HG03457 (cell line): ENCODE measurements around the gene MAGI2.
"Not testable (repeated sequence)": the region's sequence is repeated elsewhere in the genome, so short reads cannot be mapped to it uniquely, and the experiment has no call there.

Experiments
- ATAC-seq: cut with Tn5 transposase; IDR thresholded peaks from one replicate; pipeline ENCODE4 v1.9.1; 2021; ENCODE audit warnings: moderate number of reproducible peaks; ENCODE audit not compliant: unreplicated experiment

The MAGI2 gene

GRCh38 chr7:78265071-78265470 is 1188.4 kb downstream of the MAGI2 start:
- ATAC-seq = no peak

DNA sequence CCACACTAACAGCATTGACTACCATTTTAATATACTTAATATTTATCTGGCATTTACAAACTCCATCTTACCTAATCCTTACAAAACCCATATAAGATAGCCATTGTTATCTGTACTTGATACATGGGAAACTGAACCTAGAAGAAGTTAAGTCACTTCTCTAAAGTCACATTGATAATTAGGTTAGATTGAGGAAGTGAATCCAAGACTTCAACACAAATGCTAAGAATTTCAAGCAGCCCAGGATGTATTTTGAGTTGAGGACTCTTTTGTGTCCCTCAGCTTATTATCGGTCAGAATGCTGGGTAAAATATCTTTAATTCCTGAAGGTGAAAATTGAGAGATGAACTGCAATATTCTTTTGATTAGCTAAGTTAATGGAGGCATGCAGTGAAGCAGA is 1189.4 kb downstream of the MAGI2 start:
- ATAC-seq = no peak

- ATAC-seq = no peak
Measured at GRCh38 chr7:78261739-78262138, 1191.7 kb downstream of the MAGI2 start.

DNA sequence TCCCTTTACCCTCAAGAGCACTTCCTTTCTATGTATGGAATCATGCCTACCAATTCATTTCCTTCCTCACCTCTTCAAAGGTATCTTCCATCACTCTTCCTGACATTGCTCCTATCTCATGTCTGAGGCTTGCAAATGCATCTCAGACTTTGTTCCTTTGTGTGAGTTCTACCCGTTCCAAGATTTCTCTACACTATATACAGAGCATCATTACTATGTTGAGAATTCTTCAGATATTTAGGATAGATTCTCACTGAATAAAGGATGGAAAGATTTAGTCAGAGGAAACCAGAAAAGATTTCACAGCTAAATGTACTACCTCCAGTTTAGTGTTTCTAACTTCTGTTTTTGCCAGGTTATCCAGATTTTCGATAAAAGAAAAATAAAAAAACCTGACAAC is 1192.2 kb downstream of the MAGI2 start:
- no peak for ATAC-seq

DNA sequence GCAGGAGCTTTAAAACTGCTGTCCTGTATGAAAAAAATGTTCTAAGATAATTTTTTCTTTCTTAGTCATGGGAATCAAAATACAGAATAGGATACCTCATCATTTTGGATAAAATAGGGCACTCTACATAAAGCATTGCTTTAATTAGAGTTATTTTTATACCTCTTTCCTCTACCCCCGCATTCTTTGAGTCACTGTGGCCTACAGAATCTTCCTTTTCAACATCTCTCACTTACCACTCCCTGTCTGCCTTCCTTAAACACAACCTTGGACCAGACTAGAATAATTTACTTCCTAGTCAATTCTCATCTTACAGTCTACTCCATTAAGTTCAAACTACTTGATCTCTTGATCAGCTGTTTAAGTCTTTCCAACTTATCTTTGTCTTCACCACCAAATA is 1192.6 kb downstream of the MAGI2 start:
- ATAC-seq = no peak

DNA sequence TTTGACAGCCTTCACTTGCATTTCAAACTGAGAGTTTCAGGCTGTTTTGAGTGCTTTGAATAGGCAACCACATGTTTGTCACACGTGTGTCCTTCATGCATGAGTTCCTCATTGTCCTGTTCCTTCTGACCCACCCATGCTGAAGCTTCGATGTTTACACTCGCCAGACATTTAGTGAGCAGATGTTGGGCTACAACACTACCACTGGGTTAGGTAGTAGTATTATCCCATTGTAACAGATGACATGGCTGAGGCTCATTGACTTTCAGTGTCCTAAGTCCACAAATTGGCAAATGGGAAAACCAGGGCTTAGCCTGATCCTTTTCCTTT is 1198.8 kb downstream of the MAGI2 start:
- ATAC-seq = no peak

GRCh38 chr7:78253850-78254725 is 1199.4 kb downstream of the MAGI2 start:
- no peak for ATAC-seq

- no peak for ATAC-seq
Measured at GRCh38 chr7:78248867-78249266, 1204.6 kb downstream of the MAGI2 start.

- ATAC-seq = no peak
Measured at GRCh38 chr7:78247910-78248689, 1205.4 kb downstream of the MAGI2 start.

DNA sequence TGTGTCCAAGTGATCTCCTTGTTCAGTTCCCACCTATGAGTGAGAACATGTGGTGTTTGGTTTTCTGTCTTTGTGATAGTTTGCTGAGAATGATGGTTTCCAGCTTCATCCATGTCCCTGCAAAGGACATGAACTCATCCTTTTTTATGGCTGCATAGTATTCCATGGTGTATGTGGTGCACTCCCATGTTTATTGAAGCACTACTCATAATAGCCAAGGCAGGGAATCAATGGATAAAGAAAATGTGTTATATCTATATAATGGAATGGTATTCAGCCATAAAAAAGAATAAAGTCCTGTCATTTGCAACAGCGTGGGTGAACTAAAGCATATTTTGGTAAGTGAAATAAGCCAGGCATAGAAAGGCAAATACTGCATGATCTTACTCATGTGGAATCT is 1213.3 kb downstream of the MAGI2 start:
- not testable (repeated sequence) for ATAC-seq

- no peak for ATAC-seq
Measured at GRCh38 chr7:78234634-78235033, 1218.8 kb downstream of the MAGI2 start.

DNA sequence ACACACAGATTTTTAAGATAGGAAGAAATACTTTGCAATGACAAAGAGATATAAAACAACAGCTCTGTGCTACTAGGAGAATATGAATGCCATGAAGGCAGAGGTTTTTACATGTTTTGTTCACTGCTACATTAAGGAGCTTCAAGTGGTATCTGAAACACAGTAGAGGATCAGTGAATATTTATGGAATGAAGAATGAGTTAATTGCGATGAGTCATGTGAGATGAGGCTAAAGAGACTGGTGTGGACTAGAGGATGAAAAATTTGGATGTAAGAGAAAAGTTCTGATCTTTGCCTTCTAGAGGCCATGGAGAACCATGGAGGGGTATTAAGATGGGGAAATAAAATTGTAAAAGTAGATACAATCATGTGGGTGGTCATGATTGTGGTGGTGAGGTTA is 1220.7 kb downstream of the MAGI2 start:
- no peak for ATAC-seq

- no peak for ATAC-seq
Measured at GRCh38 chr7:78226059-78226719, 1227.3 kb downstream of the MAGI2 start.

DNA sequence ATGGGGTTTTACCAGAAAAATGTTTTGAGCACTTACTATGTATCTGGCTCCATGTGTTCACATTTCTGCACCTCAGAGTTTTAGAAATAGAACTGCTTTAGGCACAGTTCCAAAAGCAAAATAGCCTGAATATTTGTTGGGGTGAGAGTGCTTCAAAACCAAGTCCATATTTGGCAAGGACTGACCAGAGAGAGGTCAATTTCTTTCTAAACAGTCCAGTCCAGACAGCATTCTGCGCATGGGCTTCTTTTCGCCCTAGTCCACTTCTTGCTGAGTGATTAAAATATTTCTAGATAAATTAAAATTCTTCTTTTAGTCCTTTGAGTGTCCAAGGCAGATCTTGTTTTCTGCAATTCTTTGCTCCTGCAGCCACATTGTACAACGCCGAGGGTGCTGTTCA is 1227.9 kb downstream of the MAGI2 start:
- ATAC-seq = no peak

DNA sequence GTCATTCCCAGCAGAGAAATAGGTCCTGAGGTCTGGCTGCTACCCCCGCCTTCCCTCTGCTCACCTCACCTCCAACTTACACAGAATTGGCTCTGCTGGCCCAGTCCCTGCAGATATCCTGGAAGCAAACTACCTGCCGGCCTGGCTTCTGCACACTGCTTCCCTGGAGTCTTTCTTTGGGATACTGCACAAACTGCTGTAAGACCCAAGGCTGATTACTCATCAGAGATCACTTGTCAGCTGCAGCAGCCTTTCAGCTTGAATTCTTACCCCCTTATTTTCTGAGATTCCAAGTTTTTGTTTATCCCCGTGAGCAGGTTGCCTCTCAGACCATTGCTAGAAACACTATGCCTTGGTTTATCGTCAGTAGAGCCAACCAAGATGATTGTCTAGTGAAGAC is 1228.5 kb downstream of the MAGI2 start:
- ATAC-seq = no peak

GRCh38 chr7:78223598-78223997 is 1229.9 kb downstream of the MAGI2 start:
- ATAC-seq = no peak

DNA sequence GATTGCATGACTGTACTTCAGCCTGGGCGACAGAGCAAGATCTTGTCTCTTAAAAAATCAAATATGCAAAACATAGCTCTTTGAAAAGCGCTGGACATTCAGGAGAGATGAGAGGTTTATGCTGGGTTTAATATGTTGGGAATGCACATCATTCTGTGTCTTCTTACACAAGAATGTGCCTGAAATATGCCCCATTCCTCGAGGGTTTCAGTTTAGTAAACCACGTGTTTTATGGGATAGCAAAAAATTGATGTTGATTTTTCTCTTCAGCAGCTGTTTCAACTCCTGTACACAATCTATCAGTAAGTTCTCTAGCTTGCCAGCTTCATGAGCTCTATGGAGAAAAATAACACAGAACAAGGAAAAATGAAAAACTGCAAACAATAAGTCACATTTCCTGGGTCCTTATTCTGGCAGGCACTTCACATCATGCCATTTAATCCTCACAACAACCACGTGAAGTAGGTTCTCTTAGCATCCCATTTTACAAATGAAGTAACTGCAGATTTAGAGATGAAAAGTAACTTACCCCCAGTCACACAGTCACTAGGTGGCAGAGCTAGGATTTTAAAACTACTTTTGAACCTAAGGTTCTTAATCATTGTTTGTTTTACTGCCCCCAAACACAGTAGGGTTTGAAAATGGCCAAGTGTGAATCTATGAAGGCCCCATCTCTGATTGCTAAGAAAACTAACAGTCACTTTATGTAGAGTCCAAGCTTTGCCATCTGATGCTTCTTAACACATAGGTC is 1231.3 kb downstream of the MAGI2 start:
- no peak for ATAC-seq

DNA sequence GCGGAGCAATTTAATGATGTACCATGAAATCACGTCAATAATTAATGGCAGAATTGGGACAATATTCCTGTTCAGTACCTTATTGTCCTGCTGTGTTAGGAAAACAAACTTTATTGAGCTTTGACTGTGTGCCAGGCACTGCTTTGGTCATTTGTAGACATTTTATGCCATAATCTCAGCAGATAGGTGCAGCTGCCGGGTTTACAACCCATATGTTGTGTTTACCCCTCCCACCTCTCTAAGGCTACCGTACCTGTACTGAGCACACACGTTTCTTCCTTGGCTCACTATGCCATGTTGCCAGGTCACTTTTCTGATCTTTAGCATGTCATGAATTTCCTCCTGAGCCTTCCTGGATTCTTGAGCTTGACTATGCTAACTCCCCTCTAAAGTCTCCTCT is 1232.7 kb downstream of the MAGI2 start:
- no peak for ATAC-seq

GRCh38 chr7:78218876-78219275 is 1234.6 kb downstream of the MAGI2 start:
- ATAC-seq = no peak

DNA sequence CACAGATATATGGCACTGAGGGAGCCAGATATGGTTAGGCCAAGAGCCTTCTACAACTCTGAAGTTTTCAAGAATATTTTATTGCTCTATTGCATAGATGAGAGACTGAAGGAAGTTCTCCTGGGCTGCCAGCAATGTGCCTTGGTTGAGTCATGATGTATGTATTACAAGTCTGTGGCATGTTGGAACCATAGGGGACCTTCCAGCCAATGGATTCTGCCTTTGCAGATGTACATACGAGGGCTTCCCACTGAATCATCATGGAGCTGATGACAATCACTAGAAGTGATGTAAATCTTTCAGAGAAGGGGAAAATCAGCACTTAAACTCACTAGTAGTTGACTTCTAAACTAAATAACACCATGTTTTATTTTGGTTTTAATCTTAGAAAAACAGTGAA is 1235.4 kb downstream of the MAGI2 start:
- no peak for ATAC-seq

- ATAC-seq = no peak
Measured at GRCh38 chr7:78215199-78215598, 1238.3 kb downstream of the MAGI2 start.
